WTC11 (cell line): ENCODE data around the gene ARHGEF9. TPM values are rescaled to one million over a fixed set of nuclear protein-coding genes. Genes with fewer than 3 reads are reported as not detected.

Source experiments
- ATF1 ChIP-seq: sonication (generic); formaldehyde crosslinking; IDR thresholded peaks from 2 replicates; pipeline ENCODE4 v1.8.1; 2023; ENCODE audit warnings: mild to moderate bottlenecking, moderate library complexity, missing genetic modification reagents
- E2F1 ChIP-seq: sonication (generic); formaldehyde crosslinking; IDR thresholded peaks from 2 replicates; pipeline ENCODE4 v1.8.0; 2022; ENCODE audit warnings: mild to moderate bottlenecking, missing genetic modification reagents
- ESRRA ChIP-seq: sonication (generic); formaldehyde crosslinking; IDR thresholded peaks from 2 replicates; pipeline ENCODE4 v1.8.1; 2022; ENCODE audit warnings: mild to moderate bottlenecking, missing genetic modification reagents, borderline replicate concordance
- ETV6 ChIP-seq: sonication (generic); formaldehyde crosslinking; IDR thresholded peaks from 2 replicates; pipeline ENCODE4 v1.8.1; 2022; ENCODE audit warnings: mild to moderate bottlenecking, missing genetic modification reagents
- MXD4 ChIP-seq: fragments of 250-450 bp; sonication (Bioruptor Pico); IDR thresholded peaks from 2 replicates; pipeline ENCODE4 v1.8.0; 2021; ENCODE audit warnings: mild to moderate bottlenecking, moderate library complexity, borderline replicate concordance
- NFATC4 ChIP-seq: fragments of 250-450 bp; sonication (Bioruptor Pico); IDR thresholded peaks from 2 replicates; pipeline ENCODE4 v1.9.0; 2021; ENCODE audit warnings: mild to moderate bottlenecking
- SMAD3 ChIP-seq: sonication (generic); formaldehyde crosslinking; IDR thresholded peaks from 2 replicates; pipeline ENCODE4 v1.8.0; 2022; ENCODE audit warnings: missing genetic modification reagents, mild to moderate bottlenecking, borderline replicate concordance
- ZNF232 ChIP-seq: sonication (generic); formaldehyde crosslinking; IDR thresholded peaks from 2 replicates; pipeline ENCODE4 v1.8.0; 2022; ENCODE audit warnings: mild to moderate bottlenecking, missing genetic modification reagents
- microRNA-seq: library from miRNA; unstranded; fragments of <30 nt; microRNA quantifications from one replicate; pipeline ENCODE4 v1.2.0, GENCODE V29; 2022; ENCODE audit warnings: borderline number of aligned reads
- total RNA-seq: library from RNA; stranded (reverse); gene quantifications from 3 replicates; pipeline ENCODE4 v1.2.3, GENCODE V29; 2021

ARHGEF9 gene
- total RNA-seq, 1 experiment from 2014 or later, result 32.1 TPM

- no peak for TF ChIP-seq ATF1 (CRISPR knock-in tag)
- TF ChIP-seq ZNF232 (CRISPR knock-in tag), result no peak
- TF ChIP-seq NFATC4 (CRISPR knock-in tag), result no peak
- TF ChIP-seq MXD4, result no peak
- no peak for TF ChIP-seq ESRRA (CRISPR knock-in tag)
- no peak for TF ChIP-seq SMAD3 (CRISPR knock-in tag)
- no peak for TF ChIP-seq E2F1 (CRISPR knock-in tag)
- no peak for TF ChIP-seq ETV6 (CRISPR knock-in tag)
Observed at GRCh38 chrX:63585936-63586335, 199.1 kb downstream of the ARHGEF9 start (continued).

Small RNA genes within 50 kb of the gene (microRNA-seq; reads per million reads assigned to microRNA genes)
- not detected for gene MIR1468
